ENCODE results near the gene ROBO3.
A peak's percentile ranks its signal among the peaks of the same experiment; 100 is the strongest.

The ROBO3 gene

GRCh38 chr11:124875943-124876817 lies 10.9 kb downstream of the ROBO3 start:
- DNase-seq (ENCODE audit: low spot score) = peak; percentile 69

- DNase-seq (ENCODE audit: low spot score) = no peak
Observed at GRCh38 chr11:124876818-124877630, 11.8 kb downstream of the ROBO3 start.

- no peak for DNase-seq (ENCODE audit: low spot score)
Observed at GRCh38 chr11:124877631-124877909, 12.3 kb downstream of the ROBO3 start.

- no peak for DNase-seq (ENCODE audit: low spot score)
Observed at GRCh38 chr11:124877910-124878758, 12.9 kb downstream of the ROBO3 start.

- DNase-seq (ENCODE audit: low spot score) = no peak
Observed at GRCh38 chr11:124878759-124879492, 13.7 kb downstream of the ROBO3 start.

GRCh38 chr11:124879493-124880289 lies 14.5 kb downstream of the ROBO3 start:
- no peak for DNase-seq (ENCODE audit: low spot score)

- DNase-seq (ENCODE audit: low spot score) = no peak
Observed at GRCh38 chr11:124880290-124880611, 15.0 kb downstream of the ROBO3 start.

GRCh38 chr11:124880958-124881357 lies 15.7 kb downstream of the ROBO3 start:
- DNase-seq (ENCODE audit: low spot score) = no peak

GRCh38 chr11:124882339-124883071 lies 17.3 kb downstream of the ROBO3 start:
- DNase-seq (ENCODE audit: low spot score) = no peak

GRCh38 chr11:124884340-124884739 lies 19.1 kb downstream of the ROBO3 start:
- DNase-seq (ENCODE audit: low spot score) = no peak

- DNase-seq (ENCODE audit: low spot score) = no peak
Observed at GRCh38 chr11:124884869-124885479, 19.7 kb downstream of the ROBO3 start.

- no peak for DNase-seq (ENCODE audit: low spot score)
Observed at GRCh38 chr11:124886476-124886875, 21.2 kb downstream of the ROBO3 start.

GRCh38 chr11:124886978-124887666 lies 21.9 kb downstream of the ROBO3 start:
- DNase-seq (ENCODE audit: low spot score) = no peak

- no peak for DNase-seq (ENCODE audit: low spot score)
Observed at GRCh38 chr11:124887667-124888013, 22.4 kb downstream of the ROBO3 start.

GRCh38 chr11:124889191-124890091 lies 24.2 kb downstream of the ROBO3 start:
- DNase-seq (ENCODE audit: low spot score) = no peak

- no peak for DNase-seq (ENCODE audit: low spot score)
Observed at GRCh38 chr11:124890151-124890550, 24.9 kb downstream of the ROBO3 start.

GRCh38 chr11:124890683-124891372 lies 25.6 kb downstream of the ROBO3 start:
- DNase-seq (ENCODE audit: low spot score) = no peak
